Adipocyte (in vitro differentiated cells): ENCODE data around the gene NPAS4.
"Not testable (repeated sequence)": the region's sequence is repeated elsewhere in the genome, so short reads cannot be mapped to it uniquely, and the experiment has no call there.

Experiments
- DNase-seq: peaks from one replicate; pipeline ENCODE4 v3.0.0-alpha.2; 2015; ENCODE audit warnings: low read depth
- H3K27me3 ChIP-seq: replicated peaks from 2 replicates; pipeline ENCODE4 v1.7.0; 2013; ENCODE audit warnings: mild to moderate bottlenecking, low read length, moderate library complexity; ENCODE audit not compliant: control insufficient read depth, insufficient read depth
- H3K36me3 ChIP-seq: 2 replicates; pipeline ENCODE4 v1.7.0; 2013; ENCODE audit warnings: low read length, mild to moderate bottlenecking, moderate library complexity; ENCODE audit not compliant: control insufficient read depth, insufficient read depth, severe bottlenecking
- H3K4me1 ChIP-seq: 2 replicates; pipeline ENCODE4 v1.7.0; 2013; ENCODE audit warnings: mild to moderate bottlenecking, low read length, moderate library complexity; ENCODE audit not compliant: control insufficient read depth, insufficient read depth
- H3K4me3 ChIP-seq: 2 replicates; pipeline ENCODE4 v1.7.0; 2013; ENCODE audit warnings: mild to moderate bottlenecking, low read length, moderate library complexity
- H3K9ac ChIP-seq: 2 replicates; pipeline ENCODE4 v1.7.0; 2013; ENCODE audit warnings: mild to moderate bottlenecking, low read length, moderate library complexity
- H3K9me3 ChIP-seq: 2 replicates; pipeline ENCODE4 v1.7.0; 2013; ENCODE audit warnings: mild to moderate bottlenecking, low read length, moderate library complexity; ENCODE audit not compliant: control insufficient read depth

NPAS4 gene

GRCh38 chr11:66440101-66440939 lies 19.5 kb downstream of the NPAS4 start:
- not testable (repeated sequence) for H3K27me3 ChIP-seq, DNase-seq, H3K9ac ChIP-seq, H3K9me3 ChIP-seq, H3K4me3 ChIP-seq
- Histone ChIP-seq H3K4me1 (peaks cover 17% of the 10 kb centered on the region), H3K36me3 (peaks cover 12% of the 10 kb centered on the region)

DNA sequence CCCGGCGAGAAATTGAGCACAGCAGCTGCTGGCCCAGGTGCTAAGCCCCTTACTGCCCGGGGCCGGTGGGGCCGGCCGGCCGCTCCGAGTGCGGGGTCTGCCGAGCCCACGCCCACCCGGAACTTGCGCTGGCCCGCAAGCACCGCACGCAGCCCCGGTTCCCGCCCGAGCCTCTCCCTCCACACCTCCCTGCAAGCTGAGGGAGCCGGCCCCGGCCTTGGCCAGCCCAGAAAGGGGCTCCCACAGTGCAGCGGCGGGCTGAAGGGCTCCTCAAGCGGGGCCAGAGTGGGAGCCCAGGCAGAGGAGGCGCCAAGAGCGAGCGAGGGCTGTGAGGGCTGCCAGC lies 20.1 kb downstream of the NPAS4 start:
- H3K4me1 ChIP-seq, result peaks cover 17% of the 10 kb centered on the region
- H3K4me3 ChIP-seq, H3K27me3 ChIP-seq, DNase-seq, H3K36me3 ChIP-seq, H3K9ac ChIP-seq, H3K9me3 ChIP-seq: not testable (repeated sequence)

GRCh38 chr11:66443602-66444001 lies 22.8 kb downstream of the NPAS4 start:
- H3K9ac ChIP-seq, result peak overlapping the region; percentile 48
- H3K27me3 ChIP-seq, result no peaks in the 10 kb centered on the region
- H3K36me3 ChIP-seq, result no peaks in the 10 kb centered on the region
- DNase-seq, result peak; percentile 78
- peak overlapping the region; percentile 33 for H3K4me3 ChIP-seq
- no peaks in the 10 kb centered on the region for H3K9me3 ChIP-seq
- peaks cover 12% of the 10 kb centered on the region for H3K4me1 ChIP-seq

DNA sequence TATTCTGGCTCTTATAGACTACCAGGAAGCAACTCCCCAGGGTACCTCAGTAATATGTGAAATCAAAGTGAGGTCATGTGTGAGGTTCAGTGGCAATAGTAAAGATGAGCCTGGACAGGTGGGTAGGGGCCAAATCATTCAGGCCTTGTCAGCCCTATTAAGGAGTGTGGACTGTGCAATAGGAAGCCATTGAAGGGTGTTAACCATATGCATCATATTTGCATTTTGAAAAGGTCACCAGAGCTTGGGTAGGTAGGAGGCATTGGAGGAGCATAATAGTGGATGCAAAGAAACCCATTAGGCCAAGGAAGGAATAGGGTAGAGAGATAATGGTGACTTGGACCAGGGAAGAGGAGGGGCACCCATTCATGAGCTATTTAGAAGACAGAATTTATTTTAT lies 26.2 kb downstream of the NPAS4 start:
- no peak for DNase-seq
- Histone ChIP-seq H3K27me3 (peaks cover 7% of the 10 kb centered on the region), H3K9me3 (no peaks in the 10 kb centered on the region), H3K9ac (no peak overlapping the region), H3K36me3 (no peaks in the 10 kb centered on the region), H3K4me3 (no peak overlapping the region), H3K4me1 (peaks cover 12% of the 10 kb centered on the region)

GRCh38 chr11:66448523-66448922 lies 27.7 kb downstream of the NPAS4 start:
- peaks cover 7% of the 10 kb centered on the region for H3K27me3 ChIP-seq
- H3K9ac ChIP-seq, result no peak overlapping the region
- no peaks in the 10 kb centered on the region for H3K9me3 ChIP-seq
- no peak for DNase-seq
- H3K4me1 ChIP-seq, result peaks cover 8% of the 10 kb centered on the region
- no peaks in the 10 kb centered on the region for H3K36me3 ChIP-seq
- no peak overlapping the region for H3K4me3 ChIP-seq

- H3K4me3 ChIP-seq, result no peak overlapping the region
- no peaks in the 10 kb centered on the region for H3K9me3 ChIP-seq
- H3K4me1 ChIP-seq, result no peaks in the 10 kb centered on the region
- no peak overlapping the region for H3K9ac ChIP-seq
- peaks cover 10% of the 10 kb centered on the region for H3K27me3 ChIP-seq
- H3K36me3 ChIP-seq, result no peaks in the 10 kb centered on the region
- no peak for DNase-seq
These were observed 29.7 kb downstream of the NPAS4 start for GRCh38 chr11:66450560-66450959.

GRCh38 chr11:66451663-66452062 lies 30.8 kb downstream of the NPAS4 start:
- H3K4me3 ChIP-seq, result no peak overlapping the region
- H3K9ac ChIP-seq, result no peak overlapping the region
- no peaks in the 10 kb centered on the region for H3K36me3 ChIP-seq
- no peaks in the 10 kb centered on the region for H3K9me3 ChIP-seq
- peaks cover 10% of the 10 kb centered on the region for H3K27me3 ChIP-seq
- no peak for DNase-seq
- no peaks in the 10 kb centered on the region for H3K4me1 ChIP-seq

DNA sequence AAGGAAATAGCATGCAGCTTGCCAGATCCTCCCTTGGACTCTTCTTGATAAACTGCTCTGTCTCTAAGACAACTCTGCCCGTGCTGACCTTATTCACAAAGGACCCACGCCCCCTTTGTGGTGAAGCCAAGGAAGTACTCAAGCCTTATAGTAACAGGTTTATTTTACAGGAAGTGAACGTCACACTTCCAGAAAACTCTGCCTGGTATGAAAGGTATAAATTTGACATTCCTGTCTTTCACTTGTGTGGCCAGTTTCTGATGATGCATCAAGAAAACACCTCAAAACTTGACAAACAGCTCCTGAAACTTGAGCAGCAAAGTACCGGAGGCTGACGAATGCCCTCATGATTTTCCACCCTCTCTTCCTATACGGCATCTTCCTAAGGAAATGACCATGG lies 33.4 kb downstream of the NPAS4 start:
- Histone ChIP-seq H3K36me3 (no peaks in the 10 kb centered on the region), H3K9ac (no peak overlapping the region), H3K27me3 (peaks cover 10% of the 10 kb centered on the region), H3K4me1 (peaks cover 9% of the 10 kb centered on the region), H3K4me3 (no peak overlapping the region), H3K9me3 (no peaks in the 10 kb centered on the region)
- DNase-seq, result no peak

DNA sequence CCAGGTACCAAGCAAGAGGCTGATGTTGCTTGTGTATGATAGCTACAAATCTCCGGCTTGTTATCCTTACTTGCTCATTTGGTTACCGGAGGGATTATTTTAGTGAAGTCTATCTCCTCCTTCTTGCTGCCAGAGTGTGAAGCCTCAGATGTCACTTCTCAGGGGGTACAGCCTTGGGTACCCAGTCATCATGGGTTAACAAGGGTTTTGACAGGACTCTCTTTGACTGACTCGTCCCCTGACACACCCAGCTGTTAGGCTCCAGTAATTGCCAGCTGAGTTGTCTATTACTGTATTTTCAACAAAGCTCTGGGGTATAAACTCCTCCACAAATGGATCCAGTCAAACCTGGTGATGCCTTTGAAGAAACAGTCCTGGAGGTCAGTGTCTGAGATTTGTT lies 34.0 kb downstream of the NPAS4 start:
- Histone ChIP-seq H3K27me3 (peaks cover 7% of the 10 kb centered on the region), H3K4me1 (peaks cover 10% of the 10 kb centered on the region), H3K9ac (no peak overlapping the region), H3K4me3 (no peak overlapping the region), H3K9me3 (no peaks in the 10 kb centered on the region), H3K36me3 (no peaks in the 10 kb centered on the region)
- DNase-seq, result no peak

- DNase-seq, result no peak
- Histone ChIP-seq H3K4me3 (no peak overlapping the region), H3K4me1 (peaks cover 10% of the 10 kb centered on the region), H3K9me3 (no peaks in the 10 kb centered on the region), H3K9ac (no peak overlapping the region), H3K36me3 (no peaks in the 10 kb centered on the region), H3K27me3 (peaks cover 3% of the 10 kb centered on the region)
These were observed 37.0 kb downstream of the NPAS4 start for GRCh38 chr11:66457826-66458225.

- no peaks in the 10 kb centered on the region for H3K36me3 ChIP-seq
- H3K4me1 ChIP-seq, result peaks cover 10% of the 10 kb centered on the region
- no peak overlapping the region for H3K9ac ChIP-seq
- DNase-seq, result no peak
- peaks cover 3% of the 10 kb centered on the region for H3K27me3 ChIP-seq
- H3K4me3 ChIP-seq, result no peak overlapping the region
- H3K9me3 ChIP-seq, result no peaks in the 10 kb centered on the region
These were observed 38.4 kb downstream of the NPAS4 start for GRCh38 chr11:66459138-66459778.
